Caco-2 (cell line): ENCODE data around the gene HABP4. TPM values are rescaled to one million over a fixed set of nuclear protein-coding genes. Genes with fewer than 3 reads are reported as not detected.

ENCODE experiments used
- BruUV-seq: library from RNA; stranded (reverse); fragments of 400-500 nt; replicated peaks from 2 replicates; lab custom pipeline; 2021; lab: Mats Ljungman, UMichigan
- CTCF ChIA-PET: fragments of 300-600 bp; sonication (Branson Sonifier 250); formaldehyde crosslinking; loops from one replicate; lab custom pipeline; 2022; ENCODE audit warnings: antibody characterized with exemption; lab: Charles Lee
- POLR2A ChIA-PET: fragments of 300-600 bp; sonication (Branson Sonifier 250); formaldehyde crosslinking; loops from one replicate; lab custom pipeline; 2022; ENCODE audit warnings: antibody characterized with exemption; lab: Charles Lee
- DNase-seq, 2 experiments: peaks; one replicate each; pipeline versions ENCODE4 v3.0.0 to v3.0.0-alpha.2; 2020 to 2022
- H3K27me3 ChIP-seq: replicated peaks from 2 replicates; pipeline ENCODE4 v1.6.0; 2011; ENCODE audit warnings: low read length; ENCODE audit not compliant: control insufficient read depth, insufficient read depth
- H3K36me3 ChIP-seq: 2 replicates; pipeline ENCODE4 v1.5.1; 2011; ENCODE audit warnings: low read length; ENCODE audit not compliant: control insufficient read depth, insufficient read depth
- H3K4me1 ChIP-seq: fragments of 250-450 bp; sonication (Bioruptor Pico); 2 replicates; pipeline ENCODE4 v1.5.1; 2020; ENCODE audit warnings: mild to moderate bottlenecking
- H3K4me3 ChIP-seq: 2 replicates; pipeline ENCODE4 v1.5.1; 2011; ENCODE audit warnings: low read depth, mild to moderate bottlenecking, control low read depth, low read length
- H3K9me3 ChIP-seq: fragments of 250-450 bp; sonication (Bioruptor Pico); 2 replicates; pipeline ENCODE4 v1.5.1; 2020; ENCODE audit warnings: mild to moderate bottlenecking, moderate library complexity
- H3K27ac Mint-ChIP-seq: one replicate; pipeline ENCODE4 v1.8.0; 2022; ENCODE audit warnings: mixed read lengths; ENCODE audit not compliant: unreplicated experiment
- H3K27me3 Mint-ChIP-seq: one replicate; pipeline ENCODE4 v1.8.0; 2022; ENCODE audit warnings: mixed read lengths; ENCODE audit not compliant: insufficient read depth, unreplicated experiment
- H3K36me3 Mint-ChIP-seq: one replicate; pipeline ENCODE4 v1.8.0; 2022; ENCODE audit warnings: mild to moderate bottlenecking, mixed read lengths; ENCODE audit not compliant: insufficient read depth, unreplicated experiment
- H3K4me1 Mint-ChIP-seq: one replicate; pipeline ENCODE4 v1.8.0; 2022; ENCODE audit warnings: low read depth, mixed read lengths; ENCODE audit not compliant: unreplicated experiment
- H3K4me3 Mint-ChIP-seq: one replicate; pipeline ENCODE4 v1.8.0; 2022; ENCODE audit warnings: mild to moderate bottlenecking, moderate library complexity, mixed read lengths; ENCODE audit not compliant: unreplicated experiment
- H3K9me3 Mint-ChIP-seq: one replicate; pipeline ENCODE4 v1.8.0; 2022; ENCODE audit warnings: mixed read lengths; ENCODE audit not compliant: unreplicated experiment
- intact Hi-C: fragments of 100-400 bp; cut with micrococcal nuclease; formaldehyde crosslinking; loops from one replicate; pipeline ENCODE4 v1.10.0; 2022; ENCODE audit not compliant: unreplicated experiment
- total RNA-seq: library from RNA; stranded (reverse); gene quantifications from 2 replicates; pipeline ENCODE4 v1.2.3, GENCODE V29; 2022
- TF ChIP-seq, protein P1 (sequence below), 2 experiments: fragments of 200-600 bp in 1 of 2; IDR thresholded peaks; 1 replicate in 1 of 2; 2 replicates in 1 of 2; pipeline versions ENCODE4 v1.5.1 to v1.8.0; 2011 to 2022; ENCODE audit warnings: antibody characterized with exemption in 1 of 2, control low read depth in 1 of 2, inconsistent platforms in 1 of 2, low read depth in 1 of 2, low read length in 1 of 2, mild to moderate bottlenecking in 1 of 2, moderate library complexity in 1 of 2; ENCODE audit not compliant: insufficient read depth in 1 of 2, severe bottlenecking in 1 of 2, unreplicated experiment in 1 of 2

Gene HABP4
- total RNA-seq, 1 experiment from 2014 or later, result 26.7 TPM

DNA sequence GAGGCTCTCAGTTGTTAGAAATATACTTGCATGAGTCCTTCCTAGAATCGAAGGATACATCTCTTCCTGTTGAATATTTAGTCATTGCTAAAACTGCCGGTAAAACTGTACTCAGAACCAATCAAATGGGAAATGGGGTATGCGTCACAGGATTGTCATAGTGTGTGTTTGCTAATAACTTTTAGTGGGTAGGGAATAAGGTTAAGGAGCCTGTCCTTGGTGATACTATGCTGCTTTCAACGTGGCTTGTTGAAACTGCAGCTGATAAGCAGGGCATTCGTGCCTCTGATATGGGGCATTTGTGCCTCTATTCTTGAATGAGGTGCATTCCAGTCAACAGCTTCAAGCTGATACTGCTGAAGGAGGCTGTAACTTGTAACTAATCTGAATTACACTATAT lies 26.6 kb downstream of the HABP4 start:
- TF ChIP-seq, protein P1, sequence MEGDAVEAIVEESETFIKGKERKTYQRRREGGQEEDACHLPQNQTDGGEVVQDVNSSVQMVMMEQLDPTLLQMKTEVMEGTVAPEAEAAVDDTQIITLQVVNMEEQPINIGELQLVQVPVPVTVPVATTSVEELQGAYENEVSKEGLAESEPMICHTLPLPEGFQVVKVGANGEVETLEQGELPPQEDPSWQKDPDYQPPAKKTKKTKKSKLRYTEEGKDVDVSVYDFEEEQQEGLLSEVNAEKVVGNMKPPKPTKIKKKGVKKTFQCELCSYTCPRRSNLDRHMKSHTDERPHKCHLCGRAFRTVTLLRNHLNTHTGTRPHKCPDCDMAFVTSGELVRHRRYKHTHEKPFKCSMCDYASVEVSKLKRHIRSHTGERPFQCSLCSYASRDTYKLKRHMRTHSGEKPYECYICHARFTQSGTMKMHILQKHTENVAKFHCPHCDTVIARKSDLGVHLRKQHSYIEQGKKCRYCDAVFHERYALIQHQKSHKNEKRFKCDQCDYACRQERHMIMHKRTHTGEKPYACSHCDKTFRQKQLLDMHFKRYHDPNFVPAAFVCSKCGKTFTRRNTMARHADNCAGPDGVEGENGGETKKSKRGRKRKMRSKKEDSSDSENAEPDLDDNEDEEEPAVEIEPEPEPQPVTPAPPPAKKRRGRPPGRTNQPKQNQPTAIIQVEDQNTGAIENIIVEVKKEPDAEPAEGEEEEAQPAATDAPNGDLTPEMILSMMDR (IDR thresholded peaks at IDR 0.05; ENCODE audit: insufficient read depth in 1 of 2, low read depth in 1 of 2, low read length in 1 of 2, severe bottlenecking in 1 of 2, unreplicated experiment in 1 of 2), result no peak
- Mint-ChIP-seq H3K27me3 (no peaks in the 10 kb centered on the region), H3K9me3 (no peaks in the 10 kb centered on the region), H3K4me1 (no peaks in the 10 kb centered on the region), H3K36me3 (peaks cover 24% of the 10 kb centered on the region), H3K27ac (no peak overlapping the region), H3K4me3 (no peak overlapping the region)
- H3K4me1 ChIP-seq, result no peaks in the 10 kb centered on the region
- BruUV-seq, result no TSS peak
- intact Hi-C loops, result no loop called here
- CTCF ChIA-PET, result no interaction called here
- H3K27me3 ChIP-seq, result no peaks in the 10 kb centered on the region
- H3K36me3 ChIP-seq, result no peaks in the 10 kb centered on the region
- no peak for DNase-seq
- POLR2A ChIA-PET, result no interaction called here
- no peak overlapping the region for H3K4me3 ChIP-seq
- no peaks in the 10 kb centered on the region for H3K9me3 ChIP-seq

- no peaks in the 10 kb centered on the region for H3K27me3 ChIP-seq
- no TSS peak for BruUV-seq
- no peak for DNase-seq
- Mint-ChIP-seq H3K36me3 (peaks cover 42% of the 10 kb centered on the region), H3K9me3 (no peaks in the 10 kb centered on the region), H3K27ac (no peak overlapping the region), H3K27me3 (no peaks in the 10 kb centered on the region), H3K4me3 (no peak overlapping the region), H3K4me1 (no peaks in the 10 kb centered on the region)
- no peaks in the 10 kb centered on the region for H3K36me3 ChIP-seq
- TF ChIP-seq, protein P1 (IDR thresholded peaks at IDR 0.05; ENCODE audit: insufficient read depth in 1 of 2, low read depth in 1 of 2, low read length in 1 of 2, severe bottlenecking in 1 of 2, unreplicated experiment in 1 of 2), result no peak
- H3K9me3 ChIP-seq, result no peaks in the 10 kb centered on the region
- no peak overlapping the region for H3K4me3 ChIP-seq
- ChIA-PET CTCF (no interaction called here), POLR2A (no interaction called here)
- H3K4me1 ChIP-seq, result no peaks in the 10 kb centered on the region
- intact Hi-C loops, result no loop called here
These were observed 28.9 kb downstream of the HABP4 start for GRCh38 chr9:96478829-96479371.

GRCh38 chr9:96480736-96481135 lies 30.8 kb downstream of the HABP4 start:
- no peak for DNase-seq
- H3K27me3 ChIP-seq, result no peaks in the 10 kb centered on the region
- Mint-ChIP-seq H3K9me3 (no peaks in the 10 kb centered on the region), H3K4me3 (no peak overlapping the region), H3K36me3 (peaks cover 60% of the 10 kb centered on the region), H3K4me1 (no peaks in the 10 kb centered on the region), H3K27ac (no peak overlapping the region), H3K27me3 (no peaks in the 10 kb centered on the region)
- ChIA-PET CTCF (no interaction called here), POLR2A (no interaction called here)
- no peaks in the 10 kb centered on the region for H3K36me3 ChIP-seq
- H3K4me1 ChIP-seq, result no peaks in the 10 kb centered on the region
- no TSS peak for BruUV-seq
- TF ChIP-seq, protein P1 (IDR thresholded peaks at IDR 0.05; ENCODE audit: insufficient read depth in 1 of 2, low read depth in 1 of 2, low read length in 1 of 2, severe bottlenecking in 1 of 2, unreplicated experiment in 1 of 2), result no peak
- H3K9me3 ChIP-seq, result no peaks in the 10 kb centered on the region
- H3K4me3 ChIP-seq, result no peak overlapping the region
- intact Hi-C loops, result no loop called here
